Measurements from ENCODE around the gene FBXL4.

DNA sequence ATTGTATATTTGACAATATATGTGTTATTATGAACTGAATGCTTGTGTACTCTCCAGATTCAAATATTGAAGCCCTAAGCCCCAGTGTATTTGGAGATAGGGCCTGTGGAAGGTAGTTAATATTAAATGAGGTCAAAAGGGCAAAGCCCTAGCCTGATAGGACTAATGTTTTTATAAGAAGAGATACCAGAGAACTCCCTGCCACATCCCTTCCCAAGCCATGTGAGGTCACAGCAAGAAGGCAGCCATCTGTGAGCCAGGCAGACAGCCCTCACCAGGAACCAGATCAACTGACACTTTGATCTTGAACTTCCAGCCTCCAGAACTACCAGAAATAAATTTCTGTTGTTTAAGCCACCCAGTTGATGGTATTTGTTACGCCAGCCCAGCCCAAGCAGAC lies 36.4 kb upstream of the FBXL4 start:
- TF ChIP-seq, protein P1, sequence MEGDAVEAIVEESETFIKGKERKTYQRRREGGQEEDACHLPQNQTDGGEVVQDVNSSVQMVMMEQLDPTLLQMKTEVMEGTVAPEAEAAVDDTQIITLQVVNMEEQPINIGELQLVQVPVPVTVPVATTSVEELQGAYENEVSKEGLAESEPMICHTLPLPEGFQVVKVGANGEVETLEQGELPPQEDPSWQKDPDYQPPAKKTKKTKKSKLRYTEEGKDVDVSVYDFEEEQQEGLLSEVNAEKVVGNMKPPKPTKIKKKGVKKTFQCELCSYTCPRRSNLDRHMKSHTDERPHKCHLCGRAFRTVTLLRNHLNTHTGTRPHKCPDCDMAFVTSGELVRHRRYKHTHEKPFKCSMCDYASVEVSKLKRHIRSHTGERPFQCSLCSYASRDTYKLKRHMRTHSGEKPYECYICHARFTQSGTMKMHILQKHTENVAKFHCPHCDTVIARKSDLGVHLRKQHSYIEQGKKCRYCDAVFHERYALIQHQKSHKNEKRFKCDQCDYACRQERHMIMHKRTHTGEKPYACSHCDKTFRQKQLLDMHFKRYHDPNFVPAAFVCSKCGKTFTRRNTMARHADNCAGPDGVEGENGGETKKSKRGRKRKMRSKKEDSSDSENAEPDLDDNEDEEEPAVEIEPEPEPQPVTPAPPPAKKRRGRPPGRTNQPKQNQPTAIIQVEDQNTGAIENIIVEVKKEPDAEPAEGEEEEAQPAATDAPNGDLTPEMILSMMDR (IDR thresholded peaks at IDR 0.05; ENCODE audit: borderline replicate concordance, extremely low read depth, low read length, poor library complexity, severe bottlenecking) = no peak
- no peak for TF ChIP-seq EZH2 (IDR thresholded peaks at IDR 0.05; ENCODE audit: borderline replicate concordance, low read depth, low read length, severe bottlenecking)

All from DND-41 (cell line).